ENCODE measurements around the gene B3GALNT1.
"Not testable (repeated sequence)": the region's sequence is repeated elsewhere in the genome, so short reads cannot be mapped to it uniquely, and the experiment has no call there.

The B3GALNT1 gene

DNA sequence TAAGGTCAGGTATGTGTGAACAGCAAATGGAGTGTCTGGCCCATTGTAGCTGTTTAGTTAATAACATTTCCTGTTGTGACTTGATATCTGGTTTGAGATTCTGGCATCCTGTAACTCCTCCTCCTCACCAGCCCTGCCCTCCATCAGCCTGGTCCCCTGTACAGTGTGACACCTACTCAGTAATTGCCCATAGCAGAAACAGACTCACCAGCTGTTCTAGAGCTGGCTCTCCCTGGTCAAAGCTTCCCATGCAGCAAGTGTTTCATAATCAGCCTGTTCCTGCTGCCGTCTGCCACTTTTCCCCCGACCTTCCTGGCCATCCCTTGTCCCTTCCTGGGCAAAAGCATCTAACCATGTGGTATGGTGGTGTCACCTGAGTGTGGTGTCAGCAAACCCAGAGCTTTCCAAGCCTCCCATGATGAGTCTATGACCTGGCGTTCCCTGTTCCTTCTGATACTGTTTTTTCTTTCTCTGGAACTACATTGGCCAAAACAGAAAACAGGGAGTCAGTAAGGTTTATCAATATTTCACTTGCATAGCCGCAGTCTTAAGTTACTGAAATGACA is 55.4 kb downstream of the B3GALNT1 start:
- TF ChIP-seq, protein P1, sequence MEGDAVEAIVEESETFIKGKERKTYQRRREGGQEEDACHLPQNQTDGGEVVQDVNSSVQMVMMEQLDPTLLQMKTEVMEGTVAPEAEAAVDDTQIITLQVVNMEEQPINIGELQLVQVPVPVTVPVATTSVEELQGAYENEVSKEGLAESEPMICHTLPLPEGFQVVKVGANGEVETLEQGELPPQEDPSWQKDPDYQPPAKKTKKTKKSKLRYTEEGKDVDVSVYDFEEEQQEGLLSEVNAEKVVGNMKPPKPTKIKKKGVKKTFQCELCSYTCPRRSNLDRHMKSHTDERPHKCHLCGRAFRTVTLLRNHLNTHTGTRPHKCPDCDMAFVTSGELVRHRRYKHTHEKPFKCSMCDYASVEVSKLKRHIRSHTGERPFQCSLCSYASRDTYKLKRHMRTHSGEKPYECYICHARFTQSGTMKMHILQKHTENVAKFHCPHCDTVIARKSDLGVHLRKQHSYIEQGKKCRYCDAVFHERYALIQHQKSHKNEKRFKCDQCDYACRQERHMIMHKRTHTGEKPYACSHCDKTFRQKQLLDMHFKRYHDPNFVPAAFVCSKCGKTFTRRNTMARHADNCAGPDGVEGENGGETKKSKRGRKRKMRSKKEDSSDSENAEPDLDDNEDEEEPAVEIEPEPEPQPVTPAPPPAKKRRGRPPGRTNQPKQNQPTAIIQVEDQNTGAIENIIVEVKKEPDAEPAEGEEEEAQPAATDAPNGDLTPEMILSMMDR (IDR thresholded peaks at IDR 0.05; ENCODE audit: low read depth, low read length), result no peak
- H3K27me3 ChIP-seq, result no peaks in the 10 kb centered on the region
- H3K9me3 ChIP-seq, result no peaks in the 10 kb centered on the region
- H3K36me3 ChIP-seq, result no peaks in the 10 kb centered on the region
- H3K4me1 ChIP-seq, result no peaks in the 10 kb centered on the region; the same call in 1 of the 2 replicates
- peak; percentile 22 for DNase-seq
- H3K4me3 ChIP-seq (ENCODE audit: low read depth, low read length), result no peak overlapping the region

DNA sequence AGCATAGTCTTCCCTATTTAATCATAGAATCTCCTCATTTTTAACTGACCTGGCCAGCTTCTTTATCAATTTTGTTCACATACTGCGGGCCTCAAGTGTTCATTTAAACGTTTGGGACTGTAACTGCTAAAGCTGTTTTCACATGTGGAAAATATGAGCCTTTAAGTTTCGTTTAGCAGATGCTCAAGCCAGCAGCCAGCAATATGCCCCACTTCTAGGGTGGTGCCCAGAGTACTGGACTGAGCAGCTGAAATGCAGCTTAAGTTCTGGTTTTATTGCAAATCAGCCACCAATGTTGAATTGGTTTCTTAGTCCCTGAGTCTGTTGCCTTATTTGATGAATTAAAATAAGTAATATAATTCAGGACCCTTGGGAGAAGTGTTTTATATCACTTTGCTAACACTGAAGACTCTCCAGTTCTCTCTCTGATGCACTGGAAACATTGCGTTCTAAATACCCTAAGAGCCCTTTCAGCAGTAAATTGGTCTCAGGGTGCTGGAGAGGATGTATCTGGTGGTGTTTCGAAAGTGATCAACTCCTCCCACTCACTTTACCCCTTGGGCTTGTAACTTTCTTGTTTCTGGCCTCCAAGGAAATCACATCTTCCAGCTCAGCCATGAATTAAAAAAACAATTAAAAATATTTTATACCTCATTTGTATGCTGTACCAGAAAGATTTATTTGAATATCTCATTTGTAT is 61.7 kb downstream of the B3GALNT1 start:
- Histone ChIP-seq H3K4me1 (no peaks in the 10 kb centered on the region), H3K27me3 (no peaks in the 10 kb centered on the region), H3K9me3 (no peaks in the 10 kb centered on the region), H3K4me3 (ENCODE audit: low read depth, low read length) (no peak overlapping the region), H3K36me3 (no peaks in the 10 kb centered on the region)
- TF ChIP-seq, protein P1 (IDR thresholded peaks at IDR 0.05; ENCODE audit: low read depth, low read length), result no peak
- DNase-seq, result no peak

DNA sequence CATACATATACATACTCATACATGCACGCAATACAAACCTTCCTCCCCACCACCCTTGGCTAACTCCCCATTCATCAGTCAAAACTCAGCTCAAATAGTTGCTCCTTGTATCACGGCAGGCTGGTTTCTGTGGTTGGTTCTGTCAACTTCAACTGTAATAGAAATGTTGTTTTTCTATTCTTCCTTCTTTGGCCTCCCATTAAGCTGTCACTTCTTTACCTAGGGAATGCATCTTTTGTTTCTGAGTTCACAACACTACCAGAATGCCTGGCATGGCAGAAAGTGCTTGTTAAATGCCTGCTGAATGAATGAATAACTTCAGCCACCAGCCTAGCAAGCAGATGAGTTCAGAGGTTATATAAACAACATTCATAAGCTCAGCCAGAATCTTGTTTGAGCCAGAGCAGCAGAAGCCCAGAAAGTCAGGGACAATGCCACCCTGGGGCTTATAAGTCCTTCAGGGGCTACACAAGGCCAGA is 63.1 kb downstream of the B3GALNT1 start:
- TF ChIP-seq, protein P1 (IDR thresholded peaks at IDR 0.05; ENCODE audit: low read depth, low read length), result no peak
- H3K9me3 ChIP-seq, result no peaks in the 10 kb centered on the region
- no peak for DNase-seq
- no peaks in the 10 kb centered on the region for H3K27me3 ChIP-seq
- no peak overlapping the region for H3K4me3 ChIP-seq (ENCODE audit: low read depth, low read length)
- H3K4me1 ChIP-seq, result no peaks in the 10 kb centered on the region
- H3K36me3 ChIP-seq, result no peaks in the 10 kb centered on the region

DNA sequence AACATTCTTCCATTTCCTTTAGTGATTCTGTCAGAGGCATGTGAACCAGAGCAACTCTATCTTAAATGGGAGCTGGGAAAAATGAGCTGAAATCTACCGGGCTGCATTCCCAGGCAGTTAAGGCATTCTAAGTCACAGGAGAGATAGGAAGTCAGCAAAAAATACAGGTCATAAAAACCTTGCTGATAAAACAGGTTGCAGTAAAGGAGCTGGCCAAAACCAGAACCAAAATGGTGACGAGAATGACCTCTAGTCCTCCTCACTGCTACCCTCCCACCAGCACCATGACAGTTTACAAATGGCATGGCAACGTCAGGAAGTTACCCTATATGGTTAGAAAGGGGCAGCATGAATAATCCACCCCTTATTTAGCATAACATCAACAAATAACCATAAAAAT is 66.4 kb downstream of the B3GALNT1 start:
- TF ChIP-seq, protein P1 (IDR thresholded peaks at IDR 0.05; ENCODE audit: low read depth, low read length), result no peak
- H3K36me3 ChIP-seq, result no peaks in the 10 kb centered on the region
- H3K4me1 ChIP-seq, result no peaks in the 10 kb centered on the region
- H3K9me3 ChIP-seq, result no peaks in the 10 kb centered on the region
- no peaks in the 10 kb centered on the region for H3K27me3 ChIP-seq
- DNase-seq, result no peak
- no peak overlapping the region for H3K4me3 ChIP-seq (ENCODE audit: low read depth, low read length)

DNA sequence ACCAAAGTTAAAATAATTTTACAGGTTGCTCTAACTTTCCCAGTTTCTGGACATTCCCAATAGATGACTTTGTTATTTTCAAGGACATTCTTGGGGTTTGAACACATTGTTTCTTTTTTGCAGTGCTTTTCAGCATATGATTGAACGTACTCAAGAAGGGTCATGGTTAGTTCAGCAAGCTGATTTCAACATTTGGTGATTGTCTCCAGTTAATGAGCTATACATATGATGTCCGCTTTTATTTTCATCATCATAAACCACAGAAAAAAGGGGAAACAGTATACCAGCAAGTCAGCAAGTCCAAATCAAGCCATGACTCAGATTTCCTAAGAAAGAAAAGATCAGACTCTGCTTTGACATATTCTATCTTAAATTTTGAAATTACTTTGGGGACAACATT is 69.4 kb downstream of the B3GALNT1 start:
- H3K4me1 ChIP-seq, result no peaks in the 10 kb centered on the region; the same call in 1 of the 2 replicates
- H3K27me3 ChIP-seq, result no peaks in the 10 kb centered on the region
- DNase-seq, result no peak
- no peaks in the 10 kb centered on the region for H3K36me3 ChIP-seq
- TF ChIP-seq, protein P1 (IDR thresholded peaks at IDR 0.05; ENCODE audit: low read depth, low read length), result no peak
- H3K4me3 ChIP-seq (ENCODE audit: low read depth, low read length), result no peak overlapping the region
- H3K9me3 ChIP-seq, result no peaks in the 10 kb centered on the region

DNA sequence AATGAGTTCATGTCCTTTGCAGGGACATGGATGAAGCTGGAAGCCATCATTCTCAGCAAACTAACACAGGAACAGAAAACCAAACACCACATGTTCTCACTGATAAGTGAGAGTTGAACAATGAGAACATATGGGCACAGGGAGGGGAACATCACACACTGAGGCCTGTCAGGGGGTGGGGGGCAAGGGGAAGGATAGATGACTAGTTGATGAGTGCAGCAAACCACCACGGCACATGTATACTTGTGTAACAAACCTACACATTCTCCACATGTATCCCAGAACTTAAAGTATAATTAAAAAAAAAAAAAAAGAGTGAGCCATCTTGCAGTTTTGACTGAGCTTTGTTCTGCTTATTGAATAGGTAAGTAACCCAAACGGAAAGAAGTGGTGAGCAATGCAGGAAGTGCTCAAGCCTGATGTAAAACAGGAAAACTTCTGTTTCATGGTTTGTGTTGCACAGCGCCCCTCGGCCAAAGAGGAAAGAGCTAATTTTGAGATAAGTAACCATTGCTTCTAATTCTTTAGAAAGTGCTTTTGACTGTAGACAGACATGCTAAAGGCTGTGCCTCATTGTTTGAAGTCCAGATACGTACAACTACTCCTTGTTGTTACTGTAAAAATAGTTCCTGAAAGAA is 70.1 kb downstream of the B3GALNT1 start:
- H3K27me3 ChIP-seq; H3K9me3 ChIP-seq; H3K4me3 ChIP-seq (ENCODE audit: low read depth, low read length); H3K4me1 ChIP-seq; DNase-seq; H3K36me3 ChIP-seq: not testable (repeated sequence)
